HFF-Myc (cell line): ENCODE results near the gene WDR91.

ENCODE experiments used
- DNase-seq: peaks from one replicate; pipeline ENCODE4 v3.0.0-alpha.2; 2011; ENCODE audit warnings: low read depth; ENCODE audit errors: extremely low read depth
- H3K4me3 ChIP-seq: replicated peaks from 2 replicates; pipeline ENCODE4 v1.5.1; 2011; ENCODE audit warnings: low read depth, mild to moderate bottlenecking, control low read depth, low read length
- CTCF ChIP-seq: IDR thresholded peaks from 2 replicates; pipeline ENCODE4 v1.5.1; 2012; ENCODE audit warnings: mild to moderate bottlenecking, low read depth, low read length, control low read depth; ENCODE audit errors: missing control alignments

The WDR91 gene

GRCh38 chr7:135160098-135160857 lies 51.0 kb downstream of the WDR91 start:
- no peak overlapping the region for H3K4me3 ChIP-seq
- DNase-seq: no peak

GRCh38 chr7:135159359-135160085 lies 51.8 kb downstream of the WDR91 start:
- no peak overlapping the region for H3K4me3 ChIP-seq
- no peak for DNase-seq
- no peak for TF ChIP-seq CTCF

More at GRCh38 chr7:135160098-135160857, 51.0 kb downstream of the WDR91 start:
- TF ChIP-seq CTCF: no peak

DNA sequence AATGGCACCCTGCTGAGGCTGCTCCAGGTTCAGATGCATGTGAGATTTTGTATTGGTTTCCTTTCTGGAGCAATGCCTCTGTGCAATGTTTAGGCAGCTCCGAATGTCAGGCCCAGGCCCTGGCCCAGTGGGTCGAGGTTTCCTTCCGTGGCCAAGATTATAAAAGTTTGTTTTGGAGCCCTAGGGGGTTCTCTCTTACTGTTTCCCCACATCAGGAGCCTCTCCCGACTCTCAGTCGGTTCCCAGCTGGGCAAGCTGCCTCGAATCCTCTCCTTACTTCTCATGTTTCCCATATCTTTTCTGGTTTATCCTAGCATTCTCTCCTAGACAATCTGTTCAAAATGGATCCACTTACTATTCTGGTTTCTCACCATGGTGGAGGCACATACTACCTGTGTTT lies 52.5 kb downstream of the WDR91 start:
- no peak overlapping the region for H3K4me3 ChIP-seq
- no peak for DNase-seq
- TF ChIP-seq CTCF: no peak

GRCh38 chr7:135158141-135158655 lies 53.1 kb downstream of the WDR91 start:
- TF ChIP-seq CTCF: no peak
- H3K4me3 ChIP-seq: no peak overlapping the region
- DNase-seq: no peak

GRCh38 chr7:135156290-135156689 lies 55.0 kb downstream of the WDR91 start:
- no peak for TF ChIP-seq CTCF
- DNase-seq: no peak
- H3K4me3 ChIP-seq: no peak overlapping the region

DNA sequence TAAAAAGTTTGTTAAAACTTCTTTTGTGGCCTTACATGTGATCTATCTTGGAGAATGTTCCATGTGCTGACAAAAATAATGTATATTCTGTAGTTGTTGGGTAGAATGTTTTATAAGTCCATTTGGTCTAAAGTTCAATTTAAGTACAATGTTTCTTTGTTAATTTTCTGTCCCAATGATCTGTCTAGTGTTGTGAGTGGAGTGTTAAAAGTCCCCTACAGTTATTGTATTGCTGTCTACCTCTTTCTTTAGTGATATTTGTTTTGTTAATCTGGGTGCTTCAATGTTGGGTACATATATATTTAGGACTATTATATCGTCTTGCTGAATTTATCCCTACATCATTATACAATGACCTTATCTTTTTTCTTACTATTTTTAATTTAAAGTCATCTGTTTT lies 56.6 kb downstream of the WDR91 start:
- TF ChIP-seq CTCF: no peak
- H3K4me3 ChIP-seq: no peak overlapping the region
- no peak for DNase-seq
